ENCODE results near the gene NFASC. TPM values are rescaled to one million over a fixed set of nuclear protein-coding genes. Genes with fewer than 3 reads are reported as not detected.

Gene NFASC
- total RNA-seq, 1 experiment from 2014 or later: 72.0 TPM

DNA sequence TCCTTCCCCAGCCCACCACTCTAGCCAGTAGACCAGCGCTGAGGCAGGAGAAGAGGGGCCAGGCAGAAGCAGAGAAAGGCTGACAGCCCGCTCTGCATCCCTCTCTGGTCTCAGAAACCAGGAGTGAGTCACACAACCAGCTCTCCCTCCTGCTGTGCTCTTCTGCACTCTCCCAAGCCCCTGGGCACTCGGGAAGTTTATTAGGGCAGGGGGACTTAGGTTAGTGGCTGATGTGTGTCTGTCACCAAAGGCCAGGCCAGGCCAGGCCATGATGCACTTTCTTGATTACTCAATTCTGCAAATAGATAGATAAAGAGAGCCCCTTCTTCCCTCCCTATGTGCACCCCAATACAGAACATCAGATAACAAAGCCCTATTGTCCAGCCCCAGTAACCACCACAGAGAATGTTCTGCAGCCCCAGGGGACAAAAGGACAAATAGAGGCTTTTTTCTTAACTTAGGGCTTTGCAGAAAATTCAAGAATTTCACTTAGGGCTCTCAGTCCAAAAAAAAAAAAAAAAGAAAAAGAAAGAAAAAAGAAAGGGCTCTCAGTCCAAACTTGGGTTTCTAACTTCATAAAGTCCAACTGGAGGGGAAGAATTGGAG is 119.5 kb downstream of the NFASC start:
- Histone ChIP-seq H3K36me3 (peaks cover 34% of the 10 kb centered on the region), H3K4me1 (no peaks in the 10 kb centered on the region), H3K9me3 (replicated peaks) (no peaks in the 10 kb centered on the region), H3K4me3 (no peak overlapping the region), H3K27me3 (no peaks in the 10 kb centered on the region), H3K27ac (no peak overlapping the region)
- DNase-seq: no peak

DNA sequence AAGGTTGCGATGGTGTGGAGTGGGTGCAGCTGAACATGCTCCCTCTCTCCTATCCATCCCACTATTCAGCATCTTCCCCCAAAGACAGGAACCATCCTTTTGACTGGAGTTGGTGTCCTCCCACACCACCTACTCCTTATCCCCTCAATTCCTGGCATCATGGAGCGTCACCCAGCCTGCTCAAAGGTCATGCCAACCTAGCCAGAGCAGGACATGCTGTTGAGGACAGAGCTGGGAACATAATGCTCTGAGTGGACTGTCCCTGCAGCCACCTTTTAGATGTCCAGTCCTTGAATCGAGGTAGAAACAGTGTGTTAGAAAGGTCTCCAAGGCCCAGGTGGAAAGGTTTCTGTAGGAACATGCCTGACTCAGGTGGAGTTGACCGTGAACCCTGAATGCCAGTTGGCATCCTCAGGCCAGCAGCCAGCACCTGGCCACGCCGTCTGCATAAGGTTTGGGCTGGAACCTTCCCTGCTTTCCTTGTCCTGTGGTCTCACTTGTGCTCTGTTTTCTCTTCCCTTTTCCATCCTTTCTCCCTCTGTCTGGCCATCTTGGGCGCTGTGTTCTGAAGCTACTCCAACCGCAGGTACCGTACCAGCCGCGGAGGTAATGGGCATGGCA is 120.2 kb downstream of the NFASC start:
- H3K9me3 ChIP-seq (replicated peaks): no peaks in the 10 kb centered on the region
- H3K27ac ChIP-seq: no peak overlapping the region
- H3K27me3 ChIP-seq: no peaks in the 10 kb centered on the region
- no peak overlapping the region for H3K4me3 ChIP-seq
- peaks cover 27% of the 10 kb centered on the region for H3K36me3 ChIP-seq
- no peak for DNase-seq
- no peaks in the 10 kb centered on the region for H3K4me1 ChIP-seq

DNA sequence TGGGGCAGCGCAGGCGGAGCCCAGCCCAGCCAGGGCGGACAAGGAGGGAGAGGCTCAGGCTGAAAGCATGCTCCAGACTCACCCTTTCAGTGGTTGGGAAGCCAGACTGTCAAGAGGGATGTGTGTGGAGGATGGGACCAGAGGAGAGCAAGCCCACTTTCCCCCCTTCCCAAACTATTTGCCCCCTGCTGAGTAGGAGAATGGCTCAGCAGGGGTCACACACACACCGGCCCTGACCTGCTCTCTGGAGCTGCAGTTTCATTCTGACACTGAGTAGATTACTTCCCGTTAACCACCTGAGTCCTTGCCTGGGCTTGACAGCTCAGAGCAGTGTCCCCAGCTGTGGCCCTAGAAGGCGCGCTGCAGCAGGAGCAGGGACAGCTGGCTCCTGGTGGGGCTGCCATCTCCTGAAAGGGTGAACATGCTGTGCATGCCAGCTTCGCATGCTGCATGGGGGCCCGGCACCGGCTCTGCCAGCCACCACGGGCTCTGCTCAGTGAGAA is 120.7 kb downstream of the NFASC start:
- Histone ChIP-seq H3K27ac (no peak overlapping the region), H3K36me3 (peaks cover 22% of the 10 kb centered on the region), H3K27me3 (no peaks in the 10 kb centered on the region), H3K4me3 (no peak overlapping the region), H3K9me3 (replicated peaks) (no peaks in the 10 kb centered on the region), H3K4me1 (no peaks in the 10 kb centered on the region)
- DNase-seq: no peak

DNA sequence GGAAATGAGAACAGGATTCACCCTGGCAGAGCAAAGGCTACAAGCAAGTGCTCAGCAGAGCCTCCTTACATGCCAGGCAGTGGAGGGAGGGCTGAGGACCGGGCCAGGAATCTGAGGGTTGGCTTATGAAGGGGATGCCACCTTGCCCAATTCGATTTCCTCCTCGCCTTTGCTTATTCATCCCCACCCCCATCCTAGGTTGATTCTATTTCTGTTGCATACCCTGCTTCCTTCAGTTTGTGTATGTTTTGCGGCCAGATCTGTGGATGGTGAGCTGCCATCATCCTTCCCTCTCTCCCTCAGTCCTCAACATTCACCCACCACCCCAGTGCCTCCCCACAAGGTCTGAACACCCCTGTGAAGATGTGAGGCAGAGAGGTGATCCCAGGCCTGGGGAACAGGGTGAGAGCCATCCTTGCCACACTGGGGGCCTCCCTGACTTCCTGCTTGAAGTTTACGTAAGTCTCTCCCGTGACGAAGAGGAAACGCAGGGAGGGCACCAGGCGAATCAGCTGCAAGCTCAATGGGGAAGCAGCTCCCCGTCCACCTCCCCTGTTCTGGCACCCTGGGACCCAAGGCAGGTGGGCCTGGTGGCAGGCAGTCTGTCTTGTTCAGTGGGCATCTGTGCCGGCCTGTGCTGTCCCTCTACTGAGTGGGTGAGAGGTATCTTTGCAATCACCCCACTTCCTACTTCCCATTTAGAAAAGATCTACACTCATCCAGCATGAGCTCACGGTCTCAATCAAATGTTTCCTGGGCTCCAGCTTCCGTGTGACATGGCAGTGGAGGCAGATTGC is 121.7 kb downstream of the NFASC start:
- no peak for DNase-seq
- Histone ChIP-seq H3K36me3 (peaks cover 21% of the 10 kb centered on the region), H3K27me3 (no peaks in the 10 kb centered on the region), H3K9me3 (replicated peaks) (no peaks in the 10 kb centered on the region), H3K4me1 (no peaks in the 10 kb centered on the region), H3K4me3 (no peak overlapping the region), H3K27ac (no peak overlapping the region)

DNA sequence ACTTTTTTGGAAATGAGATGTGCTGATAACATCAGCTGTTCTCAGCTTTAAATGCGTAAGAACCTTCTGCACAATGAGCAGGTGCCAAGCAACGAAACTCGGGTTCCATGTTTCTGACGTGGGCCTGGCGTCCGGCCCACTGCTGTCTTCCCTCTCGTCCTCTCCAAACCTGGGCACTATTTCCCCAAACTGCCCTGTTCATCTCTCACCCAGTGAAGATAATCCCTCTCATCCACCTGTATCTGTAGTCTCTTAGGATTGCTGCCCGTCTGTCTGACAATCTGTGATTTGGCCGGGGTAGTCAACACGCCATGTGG is 122.3 kb downstream of the NFASC start:
- Histone ChIP-seq H3K27me3 (no peaks in the 10 kb centered on the region), H3K36me3 (peaks cover 16% of the 10 kb centered on the region), H3K9me3 (replicated peaks) (no peaks in the 10 kb centered on the region), H3K4me3 (no peak overlapping the region), H3K27ac (no peak overlapping the region), H3K4me1 (no peaks in the 10 kb centered on the region)
- DNase-seq: no peak

DNA sequence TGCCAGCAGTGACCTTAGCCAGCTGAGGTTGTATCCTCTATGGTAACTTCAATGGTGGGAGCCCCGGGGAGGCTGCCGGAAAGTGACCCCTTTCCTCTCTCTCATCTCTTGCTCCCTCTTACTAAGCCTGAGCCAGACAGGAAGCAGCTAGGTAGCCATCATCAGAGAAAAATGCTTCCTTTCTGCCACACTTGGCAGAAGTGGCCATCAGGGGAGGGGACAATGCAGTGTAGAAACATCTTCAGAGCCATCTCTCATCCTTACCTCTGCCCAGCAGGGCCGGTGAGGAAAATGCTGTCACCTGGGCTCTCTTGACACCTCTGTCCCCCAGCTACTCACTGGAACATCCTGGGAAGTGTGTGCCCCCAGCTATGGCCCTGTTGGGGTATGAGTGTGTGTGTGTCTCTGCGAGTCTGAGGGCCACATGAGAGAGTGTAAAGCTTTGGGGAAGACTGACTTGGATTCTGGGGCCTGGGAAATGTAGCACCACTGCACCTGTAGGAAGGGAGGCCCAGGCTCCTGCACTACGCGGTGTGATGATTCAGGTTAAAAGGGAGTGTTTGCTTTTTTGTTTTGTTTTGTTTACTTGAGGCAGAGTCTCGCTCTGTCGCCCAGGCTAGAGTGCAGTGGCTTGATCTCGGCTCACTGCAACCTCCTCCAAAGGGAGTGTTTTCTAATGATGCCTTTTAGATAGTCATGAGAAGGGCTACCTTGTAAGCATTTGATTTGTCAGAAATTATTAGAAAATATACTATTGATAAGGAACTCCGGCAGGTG is 123.6 kb downstream of the NFASC start:
- H3K27ac ChIP-seq: no peak overlapping the region
- no peak overlapping the region for H3K4me3 ChIP-seq
- H3K9me3 ChIP-seq (replicated peaks): no peaks in the 10 kb centered on the region
- H3K27me3 ChIP-seq: no peaks in the 10 kb centered on the region
- no peak for DNase-seq
- no peaks in the 10 kb centered on the region for H3K4me1 ChIP-seq
- H3K36me3 ChIP-seq: peaks cover 6% of the 10 kb centered on the region; the same call in 1 of the 2 replicates

DNA sequence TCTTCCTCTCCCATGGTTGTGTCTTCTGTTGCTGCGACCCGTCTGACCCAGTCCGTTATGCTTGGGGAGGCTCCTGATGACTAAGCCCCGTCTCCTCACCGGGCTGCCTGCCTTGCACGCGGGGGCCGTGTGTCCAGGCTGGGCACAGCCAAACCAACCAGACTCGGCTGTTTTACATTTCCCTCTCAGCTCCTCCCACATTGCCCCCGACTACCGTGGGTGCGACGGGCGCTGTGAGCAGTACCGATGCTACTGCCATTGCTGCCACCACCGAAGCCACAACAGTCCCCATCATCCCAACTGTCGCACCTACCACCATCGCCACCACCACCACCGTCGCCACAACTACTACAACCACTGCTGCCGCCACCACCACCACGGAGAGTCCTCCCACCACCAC is 126.3 kb downstream of the NFASC start:
- Histone ChIP-seq H3K4me3 (no peak overlapping the region), H3K4me1 (no peaks in the 10 kb centered on the region), H3K36me3 (peaks cover 2% of the 10 kb centered on the region; the same call in 1 of the 2 replicates), H3K27me3 (no peaks in the 10 kb centered on the region), H3K27ac (no peak overlapping the region), H3K9me3 (replicated peaks) (no peaks in the 10 kb centered on the region)
- DNase-seq: no peak

DNA sequence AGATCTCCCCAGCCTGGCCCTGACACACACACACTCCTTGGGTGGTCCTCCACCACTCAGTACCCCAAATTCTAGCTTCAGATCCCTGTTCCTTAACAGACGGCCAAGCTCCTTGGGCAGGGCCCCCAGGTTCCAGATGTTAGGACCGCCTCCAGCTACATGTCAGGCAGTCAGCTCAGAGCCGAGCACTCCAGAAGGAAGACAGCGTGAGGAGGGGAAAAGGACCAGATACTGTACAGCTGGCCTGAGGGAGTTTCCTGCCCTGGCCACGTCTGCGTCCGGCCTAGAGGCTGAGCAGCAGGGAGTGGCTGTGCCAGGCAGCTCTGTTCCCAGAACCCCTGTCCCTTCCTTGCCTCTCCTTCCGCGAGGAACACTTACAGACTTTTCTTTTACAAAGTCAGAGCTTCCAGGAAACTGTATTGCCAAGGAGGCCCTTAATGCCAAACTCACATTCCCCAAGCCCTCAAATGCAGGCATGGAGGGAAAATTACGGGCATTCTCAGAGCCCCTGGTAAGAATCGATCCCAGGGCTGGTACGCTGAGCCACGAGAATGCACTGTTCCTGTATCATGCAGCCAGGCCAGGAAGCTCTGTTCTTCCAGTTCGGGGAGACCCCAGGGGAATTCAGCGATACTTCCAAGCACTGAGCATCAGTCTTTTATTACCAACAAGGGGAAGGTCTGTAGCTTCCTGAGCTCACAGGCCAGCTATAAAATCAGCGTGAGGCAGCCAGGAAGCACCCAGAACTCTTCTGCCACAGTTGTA is 127.1 kb downstream of the NFASC start:
- Histone ChIP-seq H3K9me3 (replicated peaks) (no peaks in the 10 kb centered on the region), H3K4me1 (peaks cover 4% of the 10 kb centered on the region; the same call in 1 of the 2 replicates), H3K27ac (no peak overlapping the region), H3K4me3 (no peak overlapping the region), H3K27me3 (no peaks in the 10 kb centered on the region), H3K36me3 (no peaks in the 10 kb centered on the region; the same call in 1 of the 2 replicates)
- DNase-seq: no peak

DNA sequence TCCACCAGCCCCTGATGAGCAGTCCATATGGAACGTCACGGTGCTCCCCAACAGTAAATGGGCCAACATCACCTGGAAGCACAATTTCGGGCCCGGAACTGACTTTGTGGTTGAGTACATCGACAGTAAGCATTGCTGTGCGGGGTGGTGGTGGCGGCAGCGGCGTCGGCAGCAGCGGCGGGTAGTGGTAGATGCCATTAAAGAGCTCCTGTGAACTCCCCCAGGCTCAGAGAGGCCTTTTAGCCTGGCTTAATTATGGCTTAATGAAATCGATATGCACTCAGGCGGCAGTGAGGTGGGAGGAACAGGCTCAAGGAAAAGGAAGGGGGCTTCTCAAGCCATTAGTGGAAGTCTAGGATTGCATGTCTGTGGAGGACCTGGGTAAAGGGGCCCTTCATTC is 130.5 kb downstream of the NFASC start:
- Histone ChIP-seq H3K36me3 (no peaks in the 10 kb centered on the region; the same call in 1 of the 2 replicates), H3K27ac (no peak overlapping the region), H3K27me3 (no peaks in the 10 kb centered on the region), H3K4me3 (no peak overlapping the region), H3K4me1 (peaks cover 10% of the 10 kb centered on the region), H3K9me3 (replicated peaks) (no peaks in the 10 kb centered on the region)
- no peak for DNase-seq

DNA sequence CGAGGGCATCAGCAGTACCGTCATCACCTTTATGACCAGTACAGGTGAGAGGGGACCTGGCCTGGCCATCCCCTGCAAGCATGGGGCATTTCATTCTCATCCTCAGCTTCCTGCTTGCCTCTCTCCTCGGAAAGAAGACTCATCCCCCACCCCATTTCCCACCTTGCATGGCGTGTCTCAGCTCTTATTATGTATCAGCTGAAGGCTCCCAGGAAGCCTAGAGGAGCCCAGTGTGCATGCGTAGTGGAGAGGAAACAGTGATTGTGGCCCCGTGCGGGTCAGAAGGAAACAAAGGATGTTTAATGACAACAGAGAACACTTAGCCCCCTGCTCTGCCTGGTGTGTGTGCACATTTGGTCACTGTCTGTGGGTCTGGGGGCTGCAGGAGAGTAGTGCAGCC is 132.0 kb downstream of the NFASC start:
- DNase-seq: no peak
- H3K27ac ChIP-seq: no peak overlapping the region
- H3K36me3 ChIP-seq: no peaks in the 10 kb centered on the region; the same call in 1 of the 2 replicates
- H3K4me3 ChIP-seq: no peak overlapping the region
- no peaks in the 10 kb centered on the region for H3K9me3 ChIP-seq (replicated peaks)
- H3K4me1 ChIP-seq: peaks cover 10% of the 10 kb centered on the region
- H3K27me3 ChIP-seq: no peaks in the 10 kb centered on the region

DNA sequence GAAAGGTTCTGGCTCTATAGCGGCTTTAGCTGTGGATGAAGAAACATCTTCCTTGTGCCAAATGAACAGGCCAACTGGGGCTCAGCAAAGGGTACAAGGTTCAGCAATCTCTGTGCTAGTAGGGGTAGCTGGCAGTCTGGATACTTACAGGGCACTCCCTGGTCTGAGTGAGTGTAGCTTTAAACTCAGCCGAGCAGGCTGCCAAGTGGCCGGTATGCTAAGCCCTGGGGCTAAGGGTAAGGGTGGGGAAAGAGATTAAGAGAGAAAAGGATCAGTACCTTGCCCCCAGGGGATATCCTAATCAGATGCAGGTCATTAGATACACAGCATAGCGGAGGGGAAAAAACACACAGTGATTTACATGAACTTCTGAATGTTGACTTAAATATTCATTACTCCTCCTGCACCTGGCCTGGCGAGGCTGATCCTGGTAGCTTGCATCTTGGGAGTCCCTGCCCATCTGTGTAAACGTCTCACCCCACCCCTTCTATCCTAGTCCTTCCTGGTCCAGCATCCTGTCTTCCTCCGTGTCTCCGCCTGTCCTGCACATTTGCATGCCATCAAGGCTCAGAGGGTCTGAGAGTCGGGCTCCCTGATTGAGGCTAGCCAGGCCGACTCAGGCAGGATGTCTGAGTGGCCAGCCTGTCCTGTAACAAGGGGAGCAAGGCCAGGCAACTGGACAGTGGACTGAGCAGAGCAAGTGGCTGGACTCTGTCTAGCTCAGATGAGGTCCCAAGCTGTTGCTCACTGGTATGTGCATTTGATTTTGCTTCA is 132.9 kb downstream of the NFASC start:
- H3K36me3 ChIP-seq: no peaks in the 10 kb centered on the region; the same call in 1 of the 2 replicates
- no peak overlapping the region for H3K4me3 ChIP-seq
- H3K4me1 ChIP-seq: peaks cover 10% of the 10 kb centered on the region
- peak; percentile 71 for DNase-seq
- no peaks in the 10 kb centered on the region for H3K9me3 ChIP-seq (replicated peaks)
- H3K27me3 ChIP-seq: no peaks in the 10 kb centered on the region
- no peak overlapping the region for H3K27ac ChIP-seq

DNA sequence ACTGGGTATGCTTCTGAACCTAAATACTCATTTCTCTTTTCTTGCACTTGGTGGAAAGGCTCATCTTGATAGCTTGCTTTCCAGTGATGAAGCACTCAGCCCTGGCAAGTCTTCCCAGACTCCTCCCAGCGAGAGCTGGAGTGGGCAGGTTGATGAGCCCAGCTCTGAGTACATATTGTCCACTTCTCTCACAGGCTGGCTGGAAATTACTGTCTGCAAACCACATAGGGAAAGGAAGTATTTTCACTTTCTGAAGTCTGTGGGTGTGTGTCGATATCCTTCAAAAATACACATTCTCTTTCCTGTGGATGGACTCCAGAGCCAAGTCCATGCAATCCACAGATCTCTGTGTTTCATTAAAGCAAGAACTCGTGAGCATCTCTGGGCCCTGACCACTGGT is 133.7 kb downstream of the NFASC start:
- no peaks in the 10 kb centered on the region for H3K27me3 ChIP-seq

DNA sequence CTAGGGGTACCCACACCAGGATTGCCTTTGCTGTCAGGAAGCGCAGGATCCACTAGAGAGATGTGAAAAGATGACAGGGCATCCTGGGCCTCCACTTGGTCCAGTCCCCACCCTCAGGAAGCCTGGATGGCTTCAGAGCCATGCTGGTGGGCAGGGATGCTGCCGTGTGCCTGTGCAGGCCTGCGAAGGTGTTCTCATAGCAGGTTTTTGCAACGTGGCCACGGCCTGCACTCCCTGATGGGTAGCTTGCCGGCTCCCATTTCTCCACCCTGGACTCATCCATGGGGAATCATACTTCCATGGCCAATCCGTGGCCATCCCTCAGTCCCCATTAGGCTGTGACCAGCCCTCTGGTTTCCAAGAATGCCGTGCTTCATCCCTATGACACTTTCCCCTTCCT is 138.2 kb downstream of the NFASC start:
- Histone ChIP-seq H3K4me3 (no peak overlapping the region), H3K27me3 (no peaks in the 10 kb centered on the region)
- no peak for DNase-seq

More for the DNA sequence above, 133.7 kb downstream of the NFASC start:
- Histone ChIP-seq H3K4me3 (no peak overlapping the region), H3K9me3 (replicated peaks) (no peaks in the 10 kb centered on the region), H3K36me3 (no peaks in the 10 kb centered on the region; the same call in 1 of the 2 replicates), H3K4me1 (peaks cover 10% of the 10 kb centered on the region), H3K27ac (no peak overlapping the region)
- DNase-seq: no peak

More for the DNA sequence above, 138.2 kb downstream of the NFASC start:
- Histone ChIP-seq H3K36me3 (no peaks in the 10 kb centered on the region), H3K27ac (no peak overlapping the region), H3K4me1 (peaks cover 3% of the 10 kb centered on the region; the same call in 1 of the 2 replicates), H3K9me3 (replicated peaks) (no peaks in the 10 kb centered on the region)

All from SJCRH30 (cell line).